ENCODE measurements around the gene CUX1.
"Not testable (repeated sequence)": the region's sequence is repeated elsewhere in the genome, so short reads cannot be mapped to it uniquely, and the experiment has no call there.

Gene CUX1

GRCh38 chr7:101871351-101871750 lies 53.9 kb downstream of the CUX1 start:
- DNase-seq: no peak

- DNase-seq: no peak
Observed at GRCh38 chr7:101874028-101874427, 56.6 kb downstream of the CUX1 start.

- no peak for DNase-seq
Observed at GRCh38 chr7:101875283-101875846, 57.9 kb downstream of the CUX1 start.

- no peak for DNase-seq
Observed at GRCh38 chr7:101877882-101878591, 60.6 kb downstream of the CUX1 start.

- no peak for DNase-seq
Observed at GRCh38 chr7:101878938-101879337, 61.5 kb downstream of the CUX1 start.

GRCh38 chr7:101879565-101879964 lies 62.1 kb downstream of the CUX1 start:
- DNase-seq: no peak

- no peak for DNase-seq
Observed at GRCh38 chr7:101880282-101881054, 63.0 kb downstream of the CUX1 start.

GRCh38 chr7:101882005-101882421 lies 64.6 kb downstream of the CUX1 start:
- no peak for DNase-seq

GRCh38 chr7:101882595-101883564 lies 65.5 kb downstream of the CUX1 start:
- DNase-seq: no peak

- DNase-seq: peak; percentile 16
Observed at GRCh38 chr7:101884671-101885596, 67.5 kb downstream of the CUX1 start.

GRCh38 chr7:101885597-101885955 lies 68.2 kb downstream of the CUX1 start:
- DNase-seq: no peak

GRCh38 chr7:101887352-101887751 lies 69.9 kb downstream of the CUX1 start:
- DNase-seq: not testable (repeated sequence)

- DNase-seq: not testable (repeated sequence)
Observed at GRCh38 chr7:101888564-101888963, 71.1 kb downstream of the CUX1 start.

- DNase-seq: no peak
Observed at GRCh38 chr7:101890749-101891523, 73.5 kb downstream of the CUX1 start.

- DNase-seq: no peak
Observed at GRCh38 chr7:101891936-101892640, 74.7 kb downstream of the CUX1 start.

GRCh38 chr7:101893341-101894082 lies 76.1 kb downstream of the CUX1 start:
- no peak for DNase-seq

GRCh38 chr7:101896316-101896715 lies 78.9 kb downstream of the CUX1 start:
- DNase-seq: no peak

- DNase-seq: no peak
Observed at GRCh38 chr7:101896941-101897340, 79.5 kb downstream of the CUX1 start.

- no peak for DNase-seq
Observed at GRCh38 chr7:101898106-101898505, 80.7 kb downstream of the CUX1 start.
